ENCODE results near the gene SLC1A4. TPM values are rescaled to one million over a fixed set of nuclear protein-coding genes. Genes with fewer than 3 reads are reported as not detected.
"Not testable (repeated sequence)": the region's sequence is repeated elsewhere in the genome, so short reads cannot be mapped to it uniquely, and the experiment has no call there.

Gene SLC1A4
- total and polyA plus RNA-seq, 2 of the 4 experiments (the other 2 are of a cell fraction), result 6.8 to 8.1 TPM

- H2AK5ac ChIP-seq (ENCODE audit: low read depth, low read length); H4K91ac ChIP-seq (ENCODE audit: insufficient read depth, low read depth, low read length); H3K9me3 ChIP-seq (ENCODE audit: control insufficient read depth, insufficient read depth, low read length); H3K27ac ChIP-seq (ENCODE audit: insufficient read depth, low read length); POLR2A ChIA-PET (ENCODE audit: unreplicated experiment); H3K36me3 ChIP-seq (ENCODE audit: control insufficient read depth, insufficient read depth, low read length); H3K9ac ChIP-seq (ENCODE audit: low read depth, low read length); ATAC-seq (ENCODE audit: low read depth); H3K14ac ChIP-seq (replicated peaks; ENCODE audit: low read depth, low read length); H4K8ac ChIP-seq (ENCODE audit: low read depth in 2 of 2, low read length in 2 of 2); DNase-seq; H3K4ac ChIP-seq (ENCODE audit: low read depth, low read length); H3K4me3 ChIP-seq (ENCODE audit: insufficient read depth, low read depth, low read length); H2AK9ac ChIP-seq (replicated peaks; ENCODE audit: low read depth, low read length, poor library complexity); H3K18ac ChIP-seq (ENCODE audit: low read depth, low read length); H4K20me1 ChIP-seq (ENCODE audit: insufficient read depth, low read length); H2BK120ac ChIP-seq (ENCODE audit: low read depth, low read length); H3K23ac ChIP-seq (ENCODE audit: low read depth, low read length); H3K4me2 ChIP-seq (ENCODE audit: low read depth, low read length); H2BK15ac ChIP-seq (ENCODE audit: low read depth, low read length); H2BK5ac ChIP-seq (ENCODE audit: low read depth, low read length, poor library complexity, severe bottlenecking); H3K27me3 ChIP-seq (ENCODE audit: control insufficient read depth, insufficient read depth, low read length); dilution Hi-C loops (cut with HindIII; ENCODE audit: low sequenced_read_pairs, unreplicated experiment); H3K79me1 ChIP-seq (ENCODE audit: low read depth in 1 of 2, low read length in 2 of 2); H3K4me1 ChIP-seq (ENCODE audit: control insufficient read depth, insufficient read depth, low read length); H3K9me1 ChIP-seq (ENCODE audit: insufficient read depth, low read length); H2AFZ ChIP-seq (replicated peaks; ENCODE audit: low read length, poor library complexity); intact Hi-C loops (cut with micrococcal nuclease); H4K5ac ChIP-seq (ENCODE audit: low read depth, low read length); BruUV-seq (replicated peaks); H3K56ac ChIP-seq (ENCODE audit: extremely low read depth, insufficient read depth, low read length); H2BK20ac ChIP-seq (ENCODE audit: low read depth, low read length): not testable (repeated sequence)
- in situ Hi-C loops (cut with MboI; ENCODE audit: low sequenced_read_pairs), result loop anchor here (25.0 kb wide), 1 partner anchor 696 kb away; no protein-coding TSS in a partner anchor
- WGBS, 2 experiments (ENCODE audit: extremely low coverage in 2 of 2, insufficient read length in 1 of 2), result no CpG with 5 or more reads among the region's 4 CpGs
- CTCF ChIA-PET, result interaction anchor here (0.6 to 0.7 kb wide), 3 partner anchors 74 to 511 kb away, joined by 4 to 5 read pairs (median 5); no protein-coding TSS in a partner anchor
These were observed 44.5 kb downstream of the SLC1A4 start for GRCh38 chr2:65033667-65034066.

Data from IMR-90 (cell line).